HG03354 (cell line): Measurements from ENCODE around the gene ZSCAN32.
A peak's percentile ranks its signal among the peaks of the same experiment; 100 is the strongest.

Source experiments
- ATAC-seq: cut with Tn5 transposase; IDR thresholded peaks from one replicate; pipeline ENCODE4 v1.9.1; 2021; ENCODE audit warnings: mild to moderate bottlenecking; ENCODE audit not compliant: unreplicated experiment, poor library complexity, severe bottlenecking

Gene ZSCAN32

GRCh38 chr16:3400779-3401688 is at the start of gene ZSCAN32, which contains the start of gene ZNF174:
TSS of gene ZSCAN32 (minus strand) at chr16:3401004. CDS start at chr16:3397557, 3,447 bp downstream.
TSS of gene ZNF174 (plus strand) at chr16:3401215. CDS start at chr16:3402005, 790 bp downstream.
- peak; percentile 96 for ATAC-seq

- peak; percentile 33 for ATAC-seq
Observed at GRCh38 chr16:3444032-3444388, 43.2 kb upstream of the ZSCAN32 start.

GRCh38 chr16:3443108-3444031 is 42.6 kb upstream of the ZSCAN32 start, which contains the start of the genes NAA60 and ZNF597:
TSS of gene NAA60 (plus strand) at chr16:3443680. CDS start at chr16:3476228, 32,548 bp downstream.
TSS of gene ZNF597 (minus strand) at chr16:3443504. CDS start at chr16:3443153, 351 bp downstream.
- peak; percentile 86 for ATAC-seq

- ATAC-seq = no peak
Observed at GRCh38 chr16:3439637-3440036, 38.8 kb upstream of the ZSCAN32 start.

GRCh38 chr16:3434373-3434772 is 33.6 kb upstream of the ZSCAN32 start:
- no peak for ATAC-seq

GRCh38 chr16:3431779-3432219 is 31.0 kb upstream of the ZSCAN32 start:
- no peak for ATAC-seq

GRCh38 chr16:3413730-3414379 is 13.1 kb upstream of the ZSCAN32 start:
- no peak for ATAC-seq

GRCh38 chr16:3408561-3409197 is 7.9 kb upstream of the ZSCAN32 start:
- ATAC-seq = no peak

GRCh38 chr16:3401719-3402397 is 1.1 kb upstream of the ZSCAN32 start:
- no peak for ATAC-seq

- no peak for ATAC-seq
Observed at GRCh38 chr16:3400446-3400778, 392 bp downstream of the ZSCAN32 start.

- ATAC-seq = no peak
Observed at GRCh38 chr16:3389663-3390338, 11.0 kb downstream of the ZSCAN32 start.

- ATAC-seq = no peak
Observed at GRCh38 chr16:3388325-3388724, 12.5 kb downstream of the ZSCAN32 start.

- no peak for ATAC-seq
Observed at GRCh38 chr16:3383045-3383448, 17.8 kb downstream of the ZSCAN32 start.

- no peak for ATAC-seq
Observed at GRCh38 chr16:3377917-3378316, 22.9 kb downstream of the ZSCAN32 start.

- ATAC-seq = no peak
Observed at GRCh38 chr16:3375680-3376079, 25.1 kb downstream of the ZSCAN32 start.

- ATAC-seq = no peak
Observed at GRCh38 chr16:3369073-3369472, 31.7 kb downstream of the ZSCAN32 start.

- peak; percentile 61 for ATAC-seq
Observed at GRCh38 chr16:3364774-3365427, 35.9 kb downstream of the ZSCAN32 start.

- ATAC-seq = no peak
Observed at GRCh38 chr16:3363793-3364192, 37.0 kb downstream of the ZSCAN32 start.
